GM18861 (cell line): ENCODE measurements around the gene EPN2.
"Not testable (repeated sequence)": the region's sequence is repeated elsewhere in the genome, so short reads cannot be mapped to it uniquely, and the experiment has no call there.

ENCODE experiments used
- ATAC-seq: cut with Tn5 transposase; IDR thresholded peaks from one replicate; pipeline ENCODE4 v1.9.1; 2021; ENCODE audit not compliant: unreplicated experiment

The EPN2 gene

DNA sequence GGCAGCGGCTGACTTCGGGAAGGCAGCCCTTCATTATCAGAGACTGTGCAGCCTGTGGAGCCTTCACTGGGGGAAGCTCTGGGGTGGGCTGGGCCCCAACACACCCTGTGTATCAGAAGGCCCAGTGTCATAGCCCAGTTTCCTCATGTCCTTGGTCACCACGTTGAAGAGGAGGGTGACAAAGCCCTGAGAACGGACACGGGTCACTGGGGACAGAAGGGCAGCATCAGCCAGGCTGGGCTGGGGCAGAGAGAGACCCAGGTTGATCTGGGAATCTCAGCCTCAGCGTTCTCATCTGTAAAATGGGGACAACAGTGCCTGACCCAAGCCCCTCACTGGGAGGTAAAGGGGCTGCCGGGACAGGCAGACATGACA, 106.1 kb downstream of the EPN2 start:
- ATAC-seq: no peak

DNA sequence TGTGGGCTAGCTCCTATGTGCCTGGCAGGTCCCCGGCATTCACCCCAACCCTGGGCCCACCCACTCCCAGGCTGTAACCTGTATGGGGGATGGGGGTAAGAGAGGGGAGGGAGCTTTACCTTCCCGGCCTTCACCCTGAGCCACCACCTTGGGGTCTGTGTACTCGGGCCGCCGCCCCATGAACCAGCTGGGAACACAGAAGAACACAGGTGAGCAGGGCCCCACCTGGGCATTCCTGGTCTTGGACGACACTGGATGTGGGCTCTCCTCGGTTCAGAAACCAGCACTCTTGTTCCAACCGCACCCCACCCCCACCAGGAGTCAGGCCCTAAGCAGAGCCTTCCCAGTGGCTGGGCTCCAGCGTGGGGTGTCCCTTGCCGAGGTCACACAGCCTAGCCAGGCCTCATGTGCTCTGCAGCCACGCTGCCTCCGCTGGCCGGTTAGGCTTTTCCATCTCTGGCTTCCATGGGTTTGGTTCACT, 106.5 kb downstream of the EPN2 start:
- no peak for ATAC-seq

DNA sequence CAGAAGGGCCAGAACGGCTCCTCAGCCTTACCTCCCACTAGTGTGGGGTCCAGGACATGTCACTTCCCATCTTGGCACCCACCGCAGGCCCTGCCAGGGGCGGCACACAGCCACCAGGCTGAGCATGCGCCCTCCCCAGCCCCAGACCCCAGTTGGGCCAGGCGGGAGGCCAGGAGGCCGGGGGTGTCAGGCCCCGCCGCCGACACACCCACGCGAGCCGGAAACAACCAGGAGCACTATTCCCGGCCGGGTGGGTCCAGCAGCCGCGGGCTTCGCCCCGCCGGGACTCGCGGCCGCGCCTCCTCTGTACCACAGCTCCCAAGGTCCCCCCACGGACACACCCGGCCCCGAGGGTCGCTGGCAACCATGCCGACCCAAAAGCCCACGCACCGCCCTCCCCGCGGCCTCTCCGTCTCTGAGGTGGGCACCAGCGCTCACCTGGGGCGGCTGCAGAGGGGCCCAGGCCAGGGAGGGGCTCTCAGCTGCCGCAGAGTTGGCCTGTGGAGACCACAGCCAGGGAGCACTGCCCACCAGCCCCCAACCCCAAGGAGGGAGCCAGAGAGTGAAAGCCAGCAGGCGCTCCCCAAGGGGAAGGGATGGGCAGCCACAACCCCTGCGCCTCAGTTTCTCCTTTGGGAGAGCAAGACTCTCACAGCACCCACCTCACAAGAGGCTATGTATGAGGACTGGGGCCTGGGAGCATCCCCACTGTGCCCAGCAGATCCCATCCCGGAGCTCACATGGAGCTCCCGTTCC, 107.3 kb downstream of the EPN2 start:
- ATAC-seq: no peak

DNA sequence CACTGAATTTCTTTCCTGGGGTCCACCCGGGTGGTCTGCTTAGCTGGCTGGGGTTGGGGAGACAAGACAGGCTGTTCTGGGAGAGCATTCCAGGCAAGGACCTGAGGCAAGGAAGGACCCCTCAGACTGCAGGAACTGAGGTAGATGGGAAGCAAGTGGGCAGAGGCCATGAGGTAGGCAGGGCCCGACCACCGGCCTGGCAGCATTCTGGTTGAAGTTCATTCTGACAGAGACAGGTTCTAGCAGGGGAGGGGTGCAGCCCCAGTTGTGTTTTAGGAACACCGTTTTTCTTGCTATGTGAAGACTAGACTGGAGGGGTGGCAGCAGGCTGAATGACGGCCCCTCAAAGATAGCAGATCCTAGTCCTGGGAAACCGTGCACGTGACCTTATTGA, 107.9 kb downstream of the EPN2 start:
- ATAC-seq: no peak

DNA sequence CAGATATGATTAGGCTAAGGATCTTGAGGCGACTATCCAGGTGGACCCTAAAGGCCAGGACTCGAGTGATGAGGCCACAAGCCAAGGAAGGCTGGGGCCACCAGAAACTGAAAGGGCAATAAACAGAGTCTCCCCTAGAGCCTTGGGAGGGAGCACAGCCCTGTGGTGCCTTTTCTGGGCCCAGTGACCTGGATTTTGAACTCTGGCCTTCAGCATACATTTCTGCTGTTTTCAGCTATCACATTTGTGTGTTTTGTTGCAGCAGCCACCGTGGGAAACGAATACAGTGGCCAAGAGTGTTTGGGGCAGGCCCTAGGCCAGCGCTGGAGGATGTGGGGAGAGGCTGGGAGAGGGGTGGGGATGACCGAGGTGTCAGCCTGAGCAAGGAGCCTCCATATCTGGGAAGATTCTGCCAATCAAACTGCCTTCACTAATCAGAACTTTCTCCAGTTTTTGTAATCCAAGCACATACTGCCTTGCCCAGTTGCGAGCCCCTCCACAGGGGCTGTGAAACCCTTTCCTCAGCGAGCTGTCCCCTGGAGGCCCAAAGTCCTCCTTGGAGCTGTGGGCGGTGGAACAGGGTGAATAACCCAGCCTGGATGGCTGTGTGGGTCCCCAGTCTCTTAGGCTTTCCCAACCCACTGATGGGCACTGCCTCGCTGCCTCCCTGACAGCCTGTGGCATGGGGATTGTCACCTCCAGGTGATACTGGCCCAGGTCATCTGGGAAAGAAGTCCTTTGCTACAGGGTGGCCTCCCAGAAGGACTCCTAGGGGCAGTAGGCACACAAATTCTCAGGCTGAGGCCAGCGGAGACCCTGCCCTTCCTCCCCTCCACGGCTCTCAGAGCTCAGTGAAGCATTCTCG, 108.6 kb downstream of the EPN2 start:
- no peak for ATAC-seq

DNA sequence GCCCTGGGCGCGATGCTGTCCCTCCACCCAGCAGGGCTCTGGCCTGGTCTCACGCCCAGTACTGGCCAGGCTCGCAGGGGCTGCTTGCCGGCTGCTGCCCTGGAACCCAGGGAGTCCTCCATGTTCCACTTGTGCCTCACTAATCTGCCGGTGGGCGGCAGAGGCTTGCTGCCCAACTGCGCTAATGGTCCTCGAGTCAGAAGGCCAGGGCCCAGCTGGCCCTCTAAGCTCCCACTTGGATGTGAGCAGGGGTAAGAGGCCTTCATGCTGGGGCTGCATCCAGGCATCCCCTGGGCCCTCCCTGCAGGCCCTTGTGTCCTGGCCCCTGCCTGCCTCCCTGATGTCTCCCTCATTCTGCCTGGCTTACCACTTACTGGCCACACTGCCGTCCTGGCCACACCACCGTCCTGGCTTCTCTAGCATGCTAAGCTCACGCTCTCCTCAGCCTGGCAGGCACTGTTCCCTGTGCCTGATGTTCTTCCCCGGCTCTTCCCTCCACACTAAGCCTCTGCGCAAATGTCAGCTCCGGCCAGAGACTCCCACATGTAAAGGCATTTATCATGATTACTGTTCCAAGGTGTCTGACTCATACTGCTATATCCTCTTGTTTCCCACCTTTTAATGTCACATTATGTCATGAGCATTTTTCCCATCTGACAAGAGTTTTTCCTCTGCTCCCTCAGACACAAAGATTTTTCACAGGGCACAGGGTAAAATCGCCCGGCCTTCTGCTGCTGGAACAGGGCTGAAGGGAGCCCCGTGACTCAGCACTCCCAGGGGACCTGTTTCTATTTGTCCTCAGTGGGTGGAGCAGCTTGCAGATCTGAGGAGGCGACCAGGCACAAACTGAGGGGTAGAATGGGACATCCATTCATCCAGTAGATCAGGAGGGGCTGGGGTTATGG, 109.4 kb downstream of the EPN2 start:
- no peak for ATAC-seq

DNA sequence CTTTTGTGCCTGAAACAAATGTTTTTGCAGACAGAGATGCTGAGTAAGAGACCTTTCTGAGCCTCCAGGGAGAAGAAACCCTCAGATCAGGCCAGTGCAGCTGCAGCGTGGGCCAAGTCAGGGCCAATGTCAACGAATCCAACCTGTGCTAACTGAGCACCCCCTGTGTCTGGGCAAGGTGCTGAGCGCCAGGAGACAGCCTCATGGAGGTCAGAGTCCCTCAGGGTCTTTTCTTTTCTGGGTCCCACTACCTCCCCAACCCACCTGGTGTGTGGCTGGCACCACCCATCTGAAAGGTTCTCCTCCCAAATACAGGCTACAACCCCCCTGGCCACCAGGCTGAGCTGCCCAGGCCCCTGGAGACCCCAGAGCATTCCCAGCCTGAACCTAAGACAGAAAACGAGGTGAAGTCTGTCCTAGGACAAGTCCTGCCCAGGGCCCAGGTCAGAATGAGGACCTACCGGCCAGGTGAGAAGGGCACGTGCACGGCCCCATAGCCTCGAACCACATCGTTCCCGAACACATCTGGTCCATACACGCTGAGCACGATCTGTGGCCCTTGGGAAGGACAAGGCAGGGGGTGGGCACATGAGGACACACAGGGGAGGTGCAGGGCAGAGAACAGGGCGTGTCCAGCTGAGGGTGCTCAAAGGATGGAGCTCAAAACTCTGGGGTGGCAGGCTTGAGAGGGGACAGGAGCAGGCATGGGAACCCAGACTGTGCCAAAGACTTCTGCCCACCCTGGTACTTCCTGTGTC, 110.3 kb downstream of the EPN2 start:
- ATAC-seq: no peak

DNA sequence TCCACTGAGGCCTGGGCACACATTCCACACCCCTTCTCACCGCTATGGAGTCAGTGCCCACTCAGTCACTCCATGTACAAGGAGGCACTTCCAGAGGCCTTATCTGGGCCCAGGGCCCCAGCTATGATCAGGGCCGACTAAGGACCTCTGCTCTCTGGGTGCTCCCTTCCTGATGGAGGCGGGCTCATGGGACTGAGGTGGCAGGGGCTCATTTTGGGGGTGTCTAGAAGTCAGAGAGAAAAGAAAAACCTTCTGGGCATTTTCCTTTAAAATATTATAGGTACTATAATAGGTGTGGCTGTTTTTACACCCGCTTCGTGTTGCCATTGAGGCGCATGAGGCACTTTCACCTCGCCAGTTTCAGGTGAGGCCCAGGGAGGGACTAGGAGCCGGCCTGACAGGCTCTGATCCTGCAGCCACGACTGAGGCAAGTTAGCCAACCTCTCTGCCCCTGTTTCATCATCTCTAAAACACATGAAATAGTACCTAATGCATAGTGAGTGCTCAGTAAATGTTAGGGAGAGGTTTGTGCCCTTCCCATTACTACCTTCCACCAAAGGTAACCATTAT, 111.0 kb downstream of the EPN2 start:
- no peak for ATAC-seq

DNA sequence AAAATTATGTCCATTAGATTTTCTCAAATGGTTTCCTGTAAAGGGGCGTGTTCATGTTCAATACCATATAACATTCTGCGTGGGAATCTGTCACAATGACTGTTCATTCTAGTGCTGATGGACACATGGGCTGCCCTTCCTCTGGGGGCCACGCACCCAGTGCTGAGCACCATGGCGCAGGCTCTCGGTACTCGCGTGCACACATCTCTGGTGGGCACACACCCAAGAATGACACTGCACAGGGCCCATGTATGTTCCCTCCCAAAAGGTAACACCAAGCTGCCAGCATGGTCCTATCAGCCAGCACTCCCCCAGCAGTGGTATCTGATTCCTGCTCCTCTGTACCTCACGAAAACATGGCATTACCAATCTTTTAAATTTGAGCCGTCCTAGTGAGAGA, 111.6 kb downstream of the EPN2 start:
- ATAC-seq: no peak

DNA sequence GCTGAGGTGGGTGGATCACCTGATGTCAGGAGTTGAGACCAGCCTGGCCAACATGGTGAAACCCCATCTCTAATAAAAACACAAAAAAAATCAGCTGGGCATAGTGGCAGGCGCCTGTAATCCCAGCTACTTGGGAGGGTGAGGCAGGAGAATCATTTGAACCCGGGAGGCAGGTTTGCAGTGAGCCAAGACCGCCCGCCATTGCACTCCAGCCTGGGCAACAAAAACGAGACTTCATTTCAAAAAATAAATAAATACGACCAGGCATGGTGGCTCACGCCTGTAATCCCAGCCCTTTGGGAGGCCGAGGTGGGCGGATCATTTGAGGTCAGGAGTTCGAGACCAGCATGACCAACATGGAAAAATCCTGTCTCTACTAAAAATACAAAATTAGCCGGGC, 116.2 kb downstream of the EPN2 start:
- ATAC-seq: not testable (repeated sequence)

DNA sequence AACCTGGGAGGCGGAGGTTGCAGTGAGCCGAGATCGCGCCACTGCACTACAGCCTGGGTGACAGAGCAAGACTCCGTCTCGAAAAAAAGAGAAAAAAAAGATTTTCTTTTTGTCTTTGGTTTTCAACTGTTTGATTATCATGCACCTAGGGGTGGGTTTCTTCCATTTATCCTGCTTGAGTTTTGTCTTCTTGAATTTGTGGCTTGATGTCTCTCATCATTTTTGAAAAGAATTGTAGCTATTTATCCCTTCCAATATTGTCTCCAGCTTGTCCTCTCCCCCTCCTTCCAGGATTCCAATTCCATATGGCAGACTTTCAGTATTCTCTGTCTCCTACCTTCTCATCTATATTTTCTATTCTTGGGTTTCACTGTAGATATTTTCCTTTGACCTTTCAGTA, 117.6 kb downstream of the EPN2 start:
- no peak for ATAC-seq

DNA sequence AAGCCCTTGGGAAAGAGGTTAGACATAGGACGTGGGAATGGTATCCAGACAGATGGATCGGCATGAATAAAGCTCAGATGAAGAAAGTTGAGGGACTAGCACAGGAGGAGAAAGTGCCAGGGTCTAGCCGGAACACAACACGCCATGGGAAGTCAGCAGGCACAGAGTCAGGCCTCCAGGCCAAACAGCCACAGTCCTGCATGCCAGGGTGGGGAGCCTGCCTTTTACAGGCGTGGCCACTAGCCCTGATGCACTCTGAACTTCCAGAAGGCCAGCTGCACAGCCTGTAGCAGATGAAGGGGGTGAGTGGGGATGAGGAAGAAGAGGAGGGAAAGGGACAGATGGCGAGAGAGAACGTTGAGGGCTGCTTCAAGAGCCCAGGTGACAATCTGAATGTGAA, 120.2 kb downstream of the EPN2 start:
- ATAC-seq: no peak

DNA sequence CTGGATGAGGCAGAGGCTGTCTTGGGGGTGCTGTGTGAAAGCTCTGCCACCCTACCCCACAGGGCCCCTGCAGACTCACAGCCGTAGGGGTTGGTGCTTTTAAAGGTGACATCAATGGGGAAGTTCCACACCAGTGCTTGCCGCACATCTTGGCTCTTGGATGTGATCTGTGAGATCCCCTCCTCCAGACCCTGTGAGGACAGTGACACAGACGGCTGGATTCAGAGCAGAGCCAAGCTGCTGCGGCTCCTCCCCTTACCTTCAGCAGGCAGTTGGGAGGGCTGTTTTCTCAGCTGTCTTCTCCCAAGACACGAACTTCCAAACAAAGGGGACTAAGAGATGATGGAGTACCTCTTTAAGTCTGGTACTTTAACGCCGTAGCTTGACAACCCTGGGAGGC, 120.6 kb downstream of the EPN2 start:
- ATAC-seq: no peak

DNA sequence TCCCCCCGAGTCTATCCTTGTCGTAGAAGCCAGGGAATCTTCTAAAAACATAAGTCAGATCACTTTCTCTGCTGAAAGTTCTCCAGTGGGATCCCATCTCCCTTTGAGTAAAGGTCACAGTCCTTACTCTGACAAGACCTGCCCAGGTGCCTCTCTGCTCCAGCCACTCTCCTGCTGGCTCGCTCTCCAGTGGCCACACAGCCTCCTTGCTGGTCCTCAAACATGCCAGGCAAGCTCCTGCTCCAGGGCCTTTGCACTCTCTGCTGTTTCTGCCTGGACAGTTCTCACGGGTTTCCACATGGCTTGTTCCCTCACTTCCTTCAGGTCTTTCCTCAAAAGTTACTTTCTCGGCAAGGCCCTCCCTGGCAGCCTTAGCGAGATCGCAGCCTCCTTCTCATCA, 122.0 kb downstream of the EPN2 start:
- no peak for ATAC-seq

DNA sequence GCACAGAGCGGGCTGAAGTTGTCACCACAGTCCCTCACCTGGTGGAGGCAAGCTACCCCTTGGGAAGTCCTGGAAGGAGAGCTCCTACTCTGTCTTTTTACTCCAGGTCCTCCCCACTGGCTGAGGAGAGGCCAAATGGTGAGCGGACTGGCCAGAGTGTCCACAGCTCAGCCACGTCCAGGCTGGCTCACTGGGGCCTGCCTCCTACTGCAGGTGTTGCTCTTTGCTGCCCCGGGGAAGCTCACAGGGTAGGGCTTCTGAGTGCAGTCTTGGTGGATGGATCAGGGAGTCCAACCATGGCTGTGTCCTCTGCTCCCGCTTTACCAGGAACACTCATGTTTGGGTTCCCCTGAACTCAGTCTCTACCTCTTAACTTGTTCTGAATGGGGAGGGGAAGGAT, 122.7 kb downstream of the EPN2 start:
- no peak for ATAC-seq

DNA sequence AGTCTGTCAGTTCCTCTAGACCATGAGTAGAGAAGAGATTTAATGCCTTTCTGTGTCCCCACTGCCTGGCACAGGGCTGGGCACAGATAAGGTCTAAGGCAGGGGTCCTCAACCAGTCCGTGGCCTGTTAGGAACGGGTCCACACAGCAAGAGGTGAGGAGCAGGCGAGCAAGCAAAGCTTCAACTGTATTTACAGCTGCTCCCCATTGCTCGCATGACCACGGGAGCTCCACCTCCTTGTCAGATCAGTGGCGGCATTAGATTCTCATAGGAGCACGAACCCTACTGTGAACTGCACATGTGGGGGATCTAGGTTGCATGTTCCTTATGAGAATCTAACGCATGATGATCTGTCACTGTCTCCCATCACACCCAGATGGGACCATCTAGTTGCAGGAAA, 123.6 kb downstream of the EPN2 start:
- no peak for ATAC-seq

DNA sequence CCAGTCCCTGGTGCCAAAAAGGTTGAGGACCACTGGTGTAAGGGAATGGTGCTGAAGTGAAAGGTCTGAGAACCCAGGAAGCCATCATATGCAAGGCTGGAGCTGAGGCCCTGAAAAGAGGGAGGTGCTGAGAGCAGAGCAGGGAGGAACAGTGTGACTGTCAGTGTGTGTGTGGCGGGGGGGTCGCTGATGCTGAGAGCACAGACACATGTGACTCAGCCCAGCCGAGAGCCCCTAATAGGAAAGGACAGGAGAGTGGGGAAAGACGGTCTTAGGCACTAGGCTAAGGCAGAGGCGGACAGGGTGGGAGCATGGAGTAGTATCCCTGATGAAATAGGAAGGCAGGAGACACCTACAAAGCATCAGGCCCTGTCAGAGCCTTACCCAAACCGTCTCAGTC, 124.2 kb downstream of the EPN2 start:
- ATAC-seq: no peak

DNA sequence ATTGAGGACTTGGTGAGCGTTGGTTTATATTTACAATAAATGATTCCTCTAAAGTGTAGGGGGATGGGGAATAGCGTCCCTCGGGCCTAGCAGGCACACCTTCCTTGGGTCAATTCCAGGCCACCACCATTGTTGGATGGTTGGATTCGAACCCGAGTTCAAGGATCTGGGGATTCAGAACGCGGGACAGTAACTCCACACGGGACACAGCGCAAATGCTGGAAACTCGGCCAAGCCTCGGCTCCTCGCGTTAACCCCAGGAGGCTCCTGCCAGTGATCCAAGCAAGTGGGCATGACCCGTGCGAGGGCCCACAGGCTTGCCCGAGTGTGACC, 124.7 kb downstream of the EPN2 start:
- ATAC-seq: no peak

DNA sequence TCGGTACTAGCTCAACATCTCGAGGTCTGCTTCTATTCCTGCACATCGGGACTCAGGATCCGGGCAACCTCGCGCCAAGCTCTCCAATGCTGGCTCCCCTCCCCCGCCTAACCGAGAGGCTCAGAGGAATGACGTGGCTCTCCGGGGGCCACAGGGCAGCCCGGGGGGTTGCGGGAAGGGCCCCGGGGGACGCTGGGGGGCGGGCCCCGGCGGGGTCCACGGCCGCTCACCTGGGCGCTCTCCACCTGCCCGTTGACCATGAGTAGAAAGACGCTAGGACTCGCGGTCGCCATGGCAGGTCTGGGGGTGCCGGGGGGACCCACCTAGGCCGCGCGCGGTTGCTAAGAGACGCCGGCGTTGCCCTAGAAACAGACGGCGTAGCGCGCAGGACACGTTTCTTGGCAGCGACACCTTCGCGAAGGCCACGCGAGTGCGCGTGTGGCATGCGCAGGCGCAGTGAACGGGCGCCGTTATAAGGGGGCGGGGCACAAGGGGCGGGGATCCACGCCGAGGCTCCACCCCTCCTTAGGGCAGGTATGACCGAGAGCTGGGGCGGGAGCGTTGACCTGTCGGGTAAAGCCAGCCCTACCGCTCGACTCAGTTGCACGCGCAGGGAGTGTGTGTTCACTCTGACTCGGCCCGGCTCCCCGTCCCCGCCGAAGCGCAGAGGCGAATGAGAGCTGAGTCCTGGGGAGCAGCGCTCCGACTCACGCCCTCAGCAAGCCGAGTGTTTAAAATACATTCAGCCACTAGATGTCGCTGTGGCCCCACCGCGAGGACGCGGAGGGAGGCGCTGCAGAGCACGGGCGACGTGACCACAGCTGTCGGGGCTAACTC, 125.3 kb downstream of the EPN2 start, which contains the start of gene B9D1:
Gene B9D1, minus strand, starts transcription at position 447 of the 837 bp plus-strand sequence. Its CDS starts 154 bp downstream, at position 293.
- ATAC-seq: peak; percentile 74

DNA sequence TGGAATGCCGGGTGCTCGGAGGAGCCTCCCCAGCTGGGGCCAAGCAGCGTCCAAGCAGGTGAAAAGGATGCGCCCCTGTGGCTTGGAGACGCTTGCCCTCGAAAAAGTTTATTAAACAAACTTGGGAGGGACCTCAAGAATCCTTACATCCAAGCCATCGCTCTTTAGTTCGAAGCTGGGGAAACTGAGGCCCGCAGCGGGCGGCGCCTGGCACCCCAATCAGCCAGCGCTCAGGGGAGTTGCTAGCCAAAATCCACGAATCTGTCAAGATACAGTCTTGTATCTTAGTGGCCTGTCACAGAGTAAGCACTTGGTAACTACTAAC, 125.9 kb downstream of the EPN2 start:
- ATAC-seq: no peak
